Liver (tissue), 9 donors: ENCODE data around the gene HOXB4. TPM values are rescaled to one million over a fixed set of nuclear protein-coding genes. Genes with fewer than 3 reads are reported as not detected.

ENCODE experiments used
- DNase-seq: peaks from one replicate; pipeline ENCODE4 v3.0.0-alpha.2; 2017; ENCODE audit warnings: low spot score
- H3K27ac ChIP-seq, 2 donors: one replicate each; pipeline ENCODE4 v1.7.0; 2013; ENCODE audit warnings: inconsistent platforms in 2 of 2, low read length in 2 of 2, control low read depth in 1 of 2, low read depth in 1 of 2, mild to moderate bottlenecking in 1 of 2
- H3K27me3 ChIP-seq, 4 donors: one replicate each; pipeline versions ENCODE4 v1.6.1 to v1.7.0; 2013; ENCODE audit warnings: low read length in 3 of 4, inconsistent platforms in 1 of 4, mild to moderate bottlenecking in 1 of 4, moderate library complexity in 1 of 4; ENCODE audit not compliant: control insufficient read depth in 4 of 4, insufficient read depth in 4 of 4
- H3K36me3 ChIP-seq, 4 donors: one replicate each; pipeline versions ENCODE4 v1.6.1 to v1.7.0; 2013; ENCODE audit warnings: low read length in 3 of 4, mild to moderate bottlenecking in 3 of 4, low read depth in 1 of 4, moderate library complexity in 1 of 4; ENCODE audit not compliant: control insufficient read depth in 4 of 4, insufficient read depth in 3 of 4
- H3K4me1 ChIP-seq, 4 donors: one replicate each; pipeline versions ENCODE4 v1.6.1 to v1.7.0; 2013; ENCODE audit warnings: low read length in 3 of 4, mild to moderate bottlenecking in 3 of 4, moderate library complexity in 1 of 4; ENCODE audit not compliant: control insufficient read depth in 4 of 4, insufficient read depth in 4 of 4
- H3K4me3 ChIP-seq, 3 donors: one replicate each; pipeline versions ENCODE4 v1.6.1 to v1.7.0; 2013; ENCODE audit warnings: low read length in 3 of 3, control low read depth in 1 of 3, low read depth in 1 of 3, mild to moderate bottlenecking in 1 of 3
- H3K9ac ChIP-seq, 2 donors: one replicate each; pipeline ENCODE4 v1.7.0; 2013; ENCODE audit warnings: low read length in 2 of 2, mild to moderate bottlenecking in 2 of 2, moderate library complexity in 2 of 2, control low read depth in 1 of 2, low read depth in 1 of 2
- H3K9me3 ChIP-seq, 4 donors: one replicate each; pipeline versions ENCODE4 v1.6.1 to v1.7.0; 2013; ENCODE audit warnings: low read length in 3 of 4; ENCODE audit not compliant: control insufficient read depth in 4 of 4
- ATF3 ChIP-seq: IDR thresholded peaks from 2 replicates; pipeline ENCODE4 v1.6.1; 2016; ENCODE audit warnings: antibody characterized with exemption
- CTCF ChIP-seq: fragments of 150-350 bp; IDR thresholded peaks from 2 replicates; pipeline ENCODE4 v1.5.1; 2017; ENCODE audit warnings: improper control_type of control experiment, low read depth, low read length; ENCODE audit not compliant: missing input control
- EGR1 ChIP-seq, 2 donors: IDR thresholded peaks; 2 replicates each; pipeline ENCODE4 v1.6.1; 2016 to 2018; ENCODE audit warnings: antibody characterized with exemption in 2 of 2, low read depth in 2 of 2
- FOXA1 ChIP-seq: IDR thresholded peaks from 2 replicates; pipeline ENCODE4 v1.6.1; 2016; ENCODE audit warnings: antibody characterized with exemption
- FOXA2 ChIP-seq: IDR thresholded peaks from 2 replicates; pipeline ENCODE4 v1.6.1; 2016; ENCODE audit warnings: antibody characterized with exemption
- GABPA ChIP-seq, 2 donors: IDR thresholded peaks in 1 of 2; conservative IDR thresholded peaks in 1 of 2; 2 replicates each; pipeline ENCODE4 v1.6.1; 2016; ENCODE audit warnings: antibody characterized with exemption in 2 of 2, mild to moderate bottlenecking in 1 of 2, moderate library complexity in 1 of 2
- HNF4A ChIP-seq, 2 donors: conservative IDR thresholded peaks; 2 replicates each; pipeline ENCODE4 v1.6.1; 2016; ENCODE audit warnings: antibody characterized with exemption in 2 of 2, mild to moderate bottlenecking in 2 of 2
- HNF4G ChIP-seq: IDR thresholded peaks from 2 replicates; pipeline ENCODE4 v1.6.1; 2016; ENCODE audit warnings: antibody characterized with exemption
- JUND ChIP-seq, 2 donors: IDR thresholded peaks; 2 replicates each; pipeline ENCODE4 v1.6.1; 2016; ENCODE audit warnings: antibody characterized with exemption in 2 of 2
- MAX ChIP-seq: IDR thresholded peaks from 2 replicates; pipeline ENCODE4 v1.6.1; 2016; ENCODE audit warnings: antibody characterized with exemption
- NR2F2 ChIP-seq: IDR thresholded peaks from 2 replicates; pipeline ENCODE4 v1.6.1; 2016; ENCODE audit warnings: antibody characterized with exemption
- RAD21 ChIP-seq, 2 donors: IDR thresholded peaks; 2 replicates each; pipeline ENCODE4 v1.6.1; 2016; ENCODE audit warnings: antibody characterized with exemption in 2 of 2, mild to moderate bottlenecking in 2 of 2
- REST ChIP-seq: IDR thresholded peaks from 2 replicates; pipeline ENCODE4 v1.6.1; 2016; ENCODE audit warnings: antibody characterized with exemption, mild to moderate bottlenecking
- RXRA ChIP-seq, 2 donors: IDR thresholded peaks; 2 replicates each; pipeline ENCODE4 v1.6.1; 2017 to 2018; ENCODE audit warnings: antibody characterized with exemption in 2 of 2, mild to moderate bottlenecking in 1 of 2
- SP1 ChIP-seq: IDR thresholded peaks from 2 replicates; pipeline ENCODE4 v1.6.1; 2018; ENCODE audit warnings: antibody characterized with exemption, mild to moderate bottlenecking
- TAF1 ChIP-seq: conservative IDR thresholded peaks from 2 replicates; pipeline ENCODE4 v1.6.1; 2016; ENCODE audit warnings: antibody characterized with exemption, mild to moderate bottlenecking
- YY1 ChIP-seq: IDR thresholded peaks from 2 replicates; pipeline ENCODE4 v1.6.1; 2016; ENCODE audit warnings: antibody characterized with exemption, mild to moderate bottlenecking
- ZBTB33 ChIP-seq: IDR thresholded peaks from 2 replicates; pipeline ENCODE4 v1.6.1; 2016; ENCODE audit warnings: antibody characterized with exemption
- whole genome bisulfite sequencing: extraction: QIAGEN DNeasy Blood & Tissue Kit; methylation state at CpG from one replicate; pipeline ENCODE4 v1.1.7; 2013; 5-methylcytosine and 5-hydroxymethylcytosine counted together
- polyA plus RNA-seq, 2 donors: library from polyadenylated mRNA; stranded (reverse) in 1 of 2; unstranded in 1 of 2; fragments of 200-250 nt in 1 of 2; fragments of >200 nt in 1 of 2; fragmentation: Nextera tagmentation in 1 of 2; extraction: Ambion mirVana in 1 of 2; gene quantifications; one replicate each; pipeline versions ENCODE4 v1.2.1 to v1.2.3, GENCODE V29; 2013 to 2015
- total RNA-seq, 2 donors: library from RNA; depleted of rRNA; stranded (reverse); fragments of >200 nt; gene quantifications; one replicate each; pipeline ENCODE4 v1.2.3, GENCODE V29; 2014
- donor health status: healthy.
- donor health status: healthy.
- donor health status: healthy.
- donor health status: healthy.
- donor health status: healthy.

HOXB4 gene
- total and polyA plus RNA-seq, 4 donors, result 0.19 to 0.75 (median 0.50) TPM

GRCh38 chr17:48545022-48545375 is 33.2 kb downstream of the HOXB4 start, which contains the start of gene HOXB2:
Gene HOXB2 (minus strand): TSS chr17:48545109. CDS start chr17:48544911, 198 bp downstream.
- DNase-seq, result no peak
- TF ChIP-seq YY1, result no peak
- TF ChIP-seq CTCF, result no peak
- TF ChIP-seq RAD21 (IDR thresholded peaks at IDR 0.05), result no peak
- TF ChIP-seq FOXA1, result no peak
- TF ChIP-seq TAF1, result no peak
- no peak for TF ChIP-seq ZBTB33
- no peak for TF ChIP-seq NR2F2
- TF ChIP-seq FOXA2, result no peak
- no peak for TF ChIP-seq MAX
- no peak for TF ChIP-seq REST
- TF ChIP-seq EGR1 (IDR thresholded peaks at IDR 0.05; ENCODE audit: low read depth in 2 of 2), result no peak
- no peak for TF ChIP-seq SP1
- TF ChIP-seq GABPA (IDR thresholded peaks at IDR 0.05 in 1 of 2, conservative IDR thresholded peaks at IDR 0.05 in 1 of 2), result no peak
- no peak for TF ChIP-seq ATF3
- no peak for TF ChIP-seq JUND (IDR thresholded peaks at IDR 0.05)
- TF ChIP-seq HNF4A (conservative IDR thresholded peaks at IDR 0.05), result no peak
- no peak for TF ChIP-seq RXRA (IDR thresholded peaks at IDR 0.05)
- TF ChIP-seq HNF4G, result no peak
- WGBS, result 26% methylated on average over 12 of the region's 12 CpGs
- no peak within 1 kb of the TSS for H3K9ac ChIP-seq
- no peaks in the 10 kb centered on the region for H3K9me3 ChIP-seq
- peaks cover 2 to 13% (median 3%) of the 10 kb centered on the region in 4 donors for H3K27me3 ChIP-seq
- no peaks in the 10 kb centered on the region for H3K36me3 ChIP-seq
- peak within 1 kb of the TSS; percentile 19 to 57 (median 44) for H3K4me3 ChIP-seq
- peaks cover 0 to 12% (median 3%) of the 10 kb centered on the region in 4 donors for H3K4me1 ChIP-seq
- peak within 1 kb of the TSS; percentile 61 to 77 for H3K27ac ChIP-seq
